Keratinocyte (primary cell): ENCODE data around the gene UBE2C.

Experiments
- CTCF ChIP-seq, 3 experiments: IDR thresholded peaks in 1 of 3; conservative IDR thresholded peaks in 1 of 3; optimal IDR thresholded peaks in 1 of 3; 2 replicates in 2 of 3; 3 replicates in 1 of 3; pipeline versions ENCODE3 to v1.5.1; 2011; ENCODE audit warnings: low read length in 3 of 3, mild to moderate bottlenecking in 3 of 3, moderate library complexity in 2 of 3, control low read depth in 1 of 3, inconsistent platforms in 1 of 3; ENCODE audit not compliant: insufficient read depth in 2 of 3; ENCODE audit errors: extremely low read depth in 1 of 3
- EZH2 ChIP-seq: IDR thresholded peaks from one replicate; pipeline ENCODE4 v1.6.1; 2012; ENCODE audit warnings: inconsistent platforms, mild to moderate bottlenecking, low read length, moderate library complexity

- TF ChIP-seq CTCF (optimal IDR thresholded peaks at IDR 0.05 in 1 of 3, IDR thresholded peaks at IDR 0.05 in 1 of 3, conservative IDR thresholded peaks at IDR 0.05 in 1 of 3; ENCODE audit: extremely low read depth in 1 of 3, insufficient read depth in 2 of 3, low read length in 3 of 3) (no peak), EZH2 (no peak)
These were observed 5.8 kb downstream of the UBE2C start for GRCh38 chr20:45818239-45818638.
